HepG2 (cell line): Measurements from ENCODE around the gene DENND2A. TPM values are rescaled to one million over a fixed set of nuclear protein-coding genes. Genes with fewer than 3 reads are reported as not detected.
A peak's percentile ranks its signal among the peaks of the same experiment; 100 is the strongest.

Source experiments
- ATF5 ChIP-seq: sonication (generic); formaldehyde crosslinking; IDR thresholded peaks from 2 replicates; pipeline ENCODE4 v1.4.0; 2020; ENCODE audit warnings: mild to moderate bottlenecking, low read depth, missing genetic modification reagents
- CSRNP1 ChIP-seq: sonication (generic); formaldehyde crosslinking; IDR thresholded peaks from 2 replicates; pipeline ENCODE4 v1.8.1; 2023; ENCODE audit warnings: mild to moderate bottlenecking, missing genetic modification reagents
- CTCF ChIP-seq: sonication (generic); formaldehyde crosslinking; IDR thresholded peaks from 2 replicates; pipeline ENCODE4 v1.5.0; 2020; ENCODE audit warnings: mild to moderate bottlenecking, missing genetic modification reagents, moderate library complexity
- FOSL1 ChIP-seq: sonication (generic); formaldehyde crosslinking; IDR thresholded peaks from 2 replicates; pipeline ENCODE4 v1.9.0; 2021; ENCODE audit warnings: missing genetic modification reagents, borderline replicate concordance
- HNF4A ChIP-seq: sonication (generic); formaldehyde crosslinking; IDR thresholded peaks from 2 replicates; pipeline ENCODE4 v1.4.0; 2020; ENCODE audit warnings: missing genetic modification reagents
- HOXA9 ChIP-seq: sonication (generic); formaldehyde crosslinking; IDR thresholded peaks from 2 replicates; pipeline ENCODE4 v1.8.1; 2022; ENCODE audit warnings: missing genetic modification reagents, mild to moderate bottlenecking, moderate library complexity, borderline replicate concordance
- IKZF4 ChIP-seq: sonication (generic); formaldehyde crosslinking; IDR thresholded peaks from 2 replicates; pipeline ENCODE4 v1.5.1; 2020; ENCODE audit warnings: borderline replicate concordance, mild to moderate bottlenecking, low read depth, missing genetic modification reagents; ENCODE audit errors: not compliant biosample characterization
- MAZ ChIP-seq, 2 experiments: sonication (generic) in 1 of 2; formaldehyde crosslinking in 1 of 2; IDR thresholded peaks; 2 replicates each; pipeline versions ENCODE4 v1.5.0 to v1.6.1; 2012 to 2020; ENCODE audit warnings: low read depth in 2 of 2, mild to moderate bottlenecking in 2 of 2, borderline replicate concordance in 1 of 2, improper control_type of control experiment in 1 of 2, low read length in 1 of 2, missing genetic modification reagents in 1 of 2, moderate library complexity in 1 of 2
- POGK ChIP-seq: sonication (generic); formaldehyde crosslinking; conservative IDR thresholded peaks from 2 replicates; pipeline ENCODE4 v1.8.0; 2022; ENCODE audit warnings: mild to moderate bottlenecking, moderate library complexity, missing genetic modification reagents
- STAG1 ChIP-seq: sonication (generic); formaldehyde crosslinking; IDR thresholded peaks from 2 replicates; pipeline ENCODE4 v1.4.0; 2020; ENCODE audit warnings: missing genetic modification reagents
- ZFP41 ChIP-seq: sonication (generic); formaldehyde crosslinking; IDR thresholded peaks from 2 replicates; pipeline ENCODE4 v1.4.0; 2020; ENCODE audit warnings: mild to moderate bottlenecking, missing genetic modification reagents, borderline replicate concordance
- ZMYM4 ChIP-seq: sonication (generic); formaldehyde crosslinking; IDR thresholded peaks from 2 replicates; pipeline ENCODE4 v1.8.1; 2023; ENCODE audit warnings: mild to moderate bottlenecking, missing genetic modification reagents
- ZNF17 ChIP-seq: sonication (generic); formaldehyde crosslinking; IDR thresholded peaks from 2 replicates; pipeline ENCODE4 v1.5.0; 2020; ENCODE audit warnings: mild to moderate bottlenecking, missing genetic modification reagents
- ZNF251 ChIP-seq: sonication (generic); formaldehyde crosslinking; IDR thresholded peaks from 2 replicates; pipeline ENCODE4 v1.9.0; 2021; ENCODE audit warnings: mild to moderate bottlenecking, missing genetic modification reagents
- ZNF264 ChIP-seq: sonication (generic); formaldehyde crosslinking; IDR thresholded peaks from 2 replicates; pipeline ENCODE4 v1.4.0; 2020; ENCODE audit warnings: missing genetic modification reagents
- ZNF468 ChIP-seq: sonication (generic); formaldehyde crosslinking; IDR thresholded peaks from 2 replicates; pipeline ENCODE4 v1.8.0; 2022; ENCODE audit warnings: mild to moderate bottlenecking, moderate library complexity, missing genetic modification reagents
- ZNF558 ChIP-seq: sonication (generic); formaldehyde crosslinking; IDR thresholded peaks from 2 replicates; pipeline ENCODE4 v1.9.0; 2022; ENCODE audit warnings: mild to moderate bottlenecking, missing genetic modification reagents, borderline replicate concordance
- ZNF562 ChIP-seq: sonication (generic); formaldehyde crosslinking; IDR thresholded peaks from 2 replicates; pipeline ENCODE4 v1.8.0; 2022; ENCODE audit warnings: missing genetic modification reagents, borderline replicate concordance
- ZNF563 ChIP-seq: sonication (generic); formaldehyde crosslinking; IDR thresholded peaks from 2 replicates; pipeline ENCODE4 v1.8.0; 2022; ENCODE audit warnings: mild to moderate bottlenecking, moderate library complexity, missing genetic modification reagents
- ZNF567 ChIP-seq: sonication (generic); formaldehyde crosslinking; IDR thresholded peaks from 2 replicates; pipeline ENCODE4 v1.8.1; 2023; ENCODE audit warnings: mild to moderate bottlenecking, missing genetic modification reagents, borderline replicate concordance
- ZNF761 ChIP-seq: sonication (generic); formaldehyde crosslinking; conservative IDR thresholded peaks from 2 replicates; pipeline ENCODE4 v1.4.0; 2020; ENCODE audit warnings: mild to moderate bottlenecking, missing genetic modification reagents
- ZNF766 ChIP-seq: sonication (generic); formaldehyde crosslinking; IDR thresholded peaks from 2 replicates; pipeline ENCODE4 v1.5.0; 2020; ENCODE audit warnings: missing genetic modification reagents, borderline replicate concordance
- ZNF768 ChIP-seq: sonication (generic); formaldehyde crosslinking; IDR thresholded peaks from 2 replicates; pipeline ENCODE4 v1.4.0; 2020; ENCODE audit warnings: missing genetic modification reagents
- polyA plus RNA-seq, 8 experiments: library from polyadenylated mRNA; depleted of rRNA in 3 of 8; stranded (reverse) in 7 of 8; unstranded in 1 of 8; fragments of >200 nt; fragmentation: Illumina TruSeq in 4 of 8; extraction: Trizol in 4 of 8; gene quantifications; 2 replicates each; pipeline versions ENCODE4 v1.2.1 to v1.2.3, GENCODE V29; 2011 to 2016; ENCODE audit warnings: low read depth in 4 of 8, missing spikeins in 1 of 8, mixed read lengths in 1 of 8; ENCODE audit not compliant: insufficient read depth in 1 of 8
- total RNA-seq, 5 experiments: library from RNA; depleted of rRNA; stranded (reverse); fragments of >200 nt; fragmentation: Illumina TruSeq; extraction: Trizol; gene quantifications; 2 replicates each; pipeline ENCODE4 v1.2.3, GENCODE V29; 2016; ENCODE audit warnings: low read depth in 1 of 5

DENND2A gene
- total and polyA plus RNA-seq, 2 of the 13 experiments (the other 11 are each of a cell fraction or from before 2014, with no cell fraction given): not detected

- TF ChIP-seq CTCF (CRISPR knock-in tag) (peak; percentile 28; the same call in 1 of the 2 replicates), HOXA9 (CRISPR knock-in tag) (no peak), ZNF558 (CRISPR knock-in tag) (no peak; the same call in 1 of the 2 replicates), MAZ (IDR thresholded peaks at IDR 0.05; ENCODE audit: borderline replicate concordance, low read depth, low read length) (no peak), MAZ (CRISPR knock-in tag; IDR thresholded peaks at IDR 0.05; ENCODE audit: low read depth) (peak; percentile 74; the same call in 1 of the 2 replicates), ATF5 (CRISPR knock-in tag) (no peak), ZNF563 (CRISPR knock-in tag) (0 out of 2 replicates have a peak, but pooled peaks have one; percentile 28), FOSL1 (CRISPR knock-in tag) (no peak), ZNF567 (CRISPR knock-in tag) (no peak), POGK (no peak), ZNF17 (CRISPR knock-in tag) (no peak), ZNF468 (CRISPR knock-in tag) (no peak), ZMYM4 (no peak), CSRNP1 (CRISPR knock-in tag) (peak; percentile 66; the same call in 1 of the 2 replicates), ZNF562 (CRISPR knock-in tag) (no peak), HNF4A (CRISPR knock-in tag) (no peak), ZNF761 (CRISPR knock-in tag) (no peak), ZNF768 (CRISPR knock-in tag) (0 out of 2 replicates have a peak, but pooled peaks have one; percentile 24), STAG1 (CRISPR knock-in tag) (no peak; the same call in 1 of the 2 replicates), ZNF264 (CRISPR knock-in tag) (no peak), ZNF251 (CRISPR knock-in tag) (no peak), ZNF766 (peak; percentile 50; the same call in 1 of the 2 replicates), IKZF4 (CRISPR knock-in tag) (no peak), ZFP41 (CRISPR knock-in tag) (no peak)
Observed at GRCh38 chr7:140673063-140673773, 32.6 kb upstream of the DENND2A start (continued).
